ENCODE measurements around the gene JADE1.

The JADE1 gene

GRCh38 chr4:128821151-128821550 is 11.7 kb downstream of the JADE1 start:
- no peak overlapping the region for H3K4me3 ChIP-seq (ENCODE audit: low read depth, low read length)
- no peak for TF ChIP-seq CTCF (IDR thresholded peaks at IDR 0.05; ENCODE audit: insufficient read depth, low read length, missing control alignments)
- ChIA-PET CTCF (interaction anchor here (0.7 to 1.8 kb wide), 4 partner anchors 9 to 171 kb away, joined by 3 to 11 read pairs (median 3); no protein-coding TSS in a partner anchor), POLR2A (interaction anchor here (0.7 to 1.6 kb wide), 2 partner anchors 9 to 182 kb away, joined by 3 to 4 read pairs; no protein-coding TSS in a partner anchor)
- no peak for DNase-seq (ENCODE audit: low read depth, low spot score)

GRCh38 chr4:128823025-128823661 is 13.6 kb downstream of the JADE1 start:
- peak; percentile 95 for DNase-seq (ENCODE audit: low read depth, low spot score)
- no peak overlapping the region for H3K4me3 ChIP-seq (ENCODE audit: low read depth, low read length)
- ChIA-PET CTCF (interaction anchor here (0.7 to 2.4 kb wide), 7 partner anchors 10 to 633 kb away, joined by 3 to 14 read pairs (median 4); no protein-coding TSS in a partner anchor), POLR2A (interaction anchor here (0.6 to 1.7 kb wide), 5 partner anchors 10 to 444 kb away, joined by 3 to 26 read pairs (median 5); no protein-coding TSS in a partner anchor)
- TF ChIP-seq CTCF (IDR thresholded peaks at IDR 0.05; ENCODE audit: insufficient read depth, low read length, missing control alignments) = no peak

GRCh38 chr4:128825226-128825625 is 15.7 kb downstream of the JADE1 start:
- no peak for DNase-seq (ENCODE audit: low read depth, low spot score)
- POLR2A ChIA-PET = no interaction called here
- no peak overlapping the region for H3K4me3 ChIP-seq (ENCODE audit: low read depth, low read length)
- CTCF ChIA-PET = interaction anchor here (1.0 to 1.5 kb wide), 3 partner anchors 10 to 371 kb away, joined by 3 read pairs; no protein-coding TSS in a partner anchor
- TF ChIP-seq CTCF (IDR thresholded peaks at IDR 0.05; ENCODE audit: insufficient read depth, low read length, missing control alignments) = no peak

GRCh38 chr4:128827296-128827695 is 17.8 kb downstream of the JADE1 start:
- ChIA-PET CTCF (interaction anchor here (1.3 to 1.9 kb wide), 2 partner anchors 35 to 373 kb away, joined by 5 to 7 read pairs; no protein-coding TSS in a partner anchor), POLR2A (no interaction called here)
- H3K4me3 ChIP-seq (ENCODE audit: low read depth, low read length) = no peak overlapping the region
- TF ChIP-seq CTCF (IDR thresholded peaks at IDR 0.05; ENCODE audit: insufficient read depth, low read length, missing control alignments) = no peak
- DNase-seq (ENCODE audit: low read depth, low spot score) = no peak

- POLR2A ChIA-PET = no interaction called here
- no peak for DNase-seq (ENCODE audit: low read depth, low spot score)
- CTCF ChIA-PET = interaction anchor here (2.2 kb wide), 1 partner anchor 32 kb away, joined by 15 read pairs; no protein-coding TSS in a partner anchor
These were observed 21.5 kb downstream of the JADE1 start for GRCh38 chr4:128830906-128831503.

More at GRCh38 chr4:128830906-128831503, 21.5 kb downstream of the JADE1 start:
- no peak overlapping the region; the same call in 1 of the 2 replicates for H3K4me3 ChIP-seq (ENCODE audit: low read depth, low read length)
- no peak for TF ChIP-seq CTCF (IDR thresholded peaks at IDR 0.05; ENCODE audit: insufficient read depth, low read length, missing control alignments)

All from AG04449 (cell line).